H9 (cell line): ENCODE measurements around the gene BLOC1S1. TPM values are rescaled to one million over a fixed set of nuclear protein-coding genes. Genes with fewer than 3 reads are reported as not detected.
A peak's percentile ranks its signal among the peaks of the same experiment; 100 is the strongest.

ENCODE experiments used
- DNase-seq: peaks from one replicate; pipeline ENCODE4 v3.0.0-alpha.2; 2017
- H2AFZ ChIP-seq: one replicate; pipeline ENCODE4 v1.6.1; 2013; ENCODE audit warnings: mild to moderate bottlenecking, low read length, control low read depth, moderate library complexity
- H2AK5ac ChIP-seq: 2 replicates; pipeline ENCODE4 v1.6.1; 2013; ENCODE audit warnings: low read length, control low read depth, mixed read lengths; ENCODE audit not compliant: insufficient read length
- H2BK120ac ChIP-seq: one replicate; pipeline ENCODE4 v1.6.1; 2013; ENCODE audit warnings: low read depth, mild to moderate bottlenecking, low read length, control low read depth, inconsistent platforms; ENCODE audit not compliant: poor library complexity, severe bottlenecking
- H2BK12ac ChIP-seq: 2 replicates; pipeline ENCODE4 v1.6.1; 2013; ENCODE audit warnings: low read length, control low read depth, mixed read lengths, low read depth; ENCODE audit not compliant: insufficient read length
- H2BK15ac ChIP-seq: 2 replicates; pipeline ENCODE4 v1.6.1; 2013; ENCODE audit warnings: low read depth, low read length, control low read depth
- H2BK20ac ChIP-seq: one replicate; pipeline ENCODE4 v1.6.1; 2013; ENCODE audit warnings: low read depth, mild to moderate bottlenecking, low read length, control low read depth, inconsistent platforms; ENCODE audit not compliant: poor library complexity, severe bottlenecking
- H2BK5ac ChIP-seq: 2 replicates; pipeline ENCODE4 v1.6.1; 2013; ENCODE audit warnings: low read length, control low read depth, mixed read lengths; ENCODE audit not compliant: insufficient read length
- H3K14ac ChIP-seq: 2 replicates; pipeline ENCODE4 v1.6.1; 2013; ENCODE audit warnings: low read length, control low read depth; ENCODE audit not compliant: insufficient read depth
- H3K18ac ChIP-seq: 2 replicates; pipeline ENCODE4 v1.6.1; 2013; ENCODE audit warnings: low read depth, mild to moderate bottlenecking, mixed read lengths, low read length, control low read depth; ENCODE audit not compliant: insufficient read length
- H3K23ac ChIP-seq: 2 replicates; pipeline ENCODE4 v1.6.1; 2013; ENCODE audit warnings: low read length, control low read depth, mixed read lengths, low read depth; ENCODE audit not compliant: insufficient read length
- H3K23me2 ChIP-seq: 2 replicates; pipeline ENCODE4 v1.6.1; 2013; ENCODE audit warnings: low read depth, mild to moderate bottlenecking, mixed read lengths, low read length, control low read depth; ENCODE audit not compliant: insufficient read length, poor library complexity, severe bottlenecking
- H3K27ac ChIP-seq: 2 replicates; pipeline ENCODE4 v1.5.1; 2013; ENCODE audit warnings: low read length, control low read depth, mixed read lengths, low read depth; ENCODE audit not compliant: insufficient read length
- H3K27me3 ChIP-seq: 2 replicates; pipeline ENCODE4 v1.6.1; 2013; ENCODE audit warnings: low read length, control low read depth, inconsistent platforms; ENCODE audit not compliant: insufficient read depth
- H3K4ac ChIP-seq: 2 replicates; pipeline ENCODE4 v1.6.1; 2013; ENCODE audit warnings: low read depth, mild to moderate bottlenecking, control low read depth, inconsistent platforms, low read length, moderate library complexity
- H3K4me1 ChIP-seq: 2 replicates; pipeline ENCODE4 v1.6.1; 2013; ENCODE audit warnings: low read length, control low read depth, inconsistent platforms; ENCODE audit not compliant: insufficient read depth
- H3K4me2 ChIP-seq: 2 replicates; pipeline ENCODE4 v1.6.1; 2013; ENCODE audit warnings: low read length, control low read depth, mixed read lengths; ENCODE audit not compliant: insufficient read length, insufficient read depth
- H3K56ac ChIP-seq: 2 replicates; pipeline ENCODE4 v1.6.1; 2013; ENCODE audit warnings: low read depth, mild to moderate bottlenecking, mixed read lengths, low read length, control low read depth; ENCODE audit not compliant: insufficient read length
- H3K79me1 ChIP-seq: 2 replicates; pipeline ENCODE4 v1.6.1; 2013; ENCODE audit warnings: low read depth, mild to moderate bottlenecking, moderate library complexity, low read length, control low read depth, inconsistent platforms; ENCODE audit not compliant: insufficient read depth, poor library complexity, severe bottlenecking
- H3K79me2 ChIP-seq: 2 replicates; pipeline ENCODE4 v1.6.1; 2013; ENCODE audit warnings: low read length, control low read depth, inconsistent platforms; ENCODE audit not compliant: insufficient read depth
- H3K9ac ChIP-seq: 2 replicates; pipeline ENCODE4 v1.6.1; 2013; ENCODE audit warnings: low read length, control low read depth, mixed read lengths; ENCODE audit not compliant: insufficient read length; ENCODE audit errors: extremely low read depth
- H3K9me3 ChIP-seq: one replicate; pipeline ENCODE4 v1.6.1; 2013; ENCODE audit warnings: low read depth, low read length, inconsistent platforms; ENCODE audit not compliant: control insufficient read depth
- H3T11ph ChIP-seq: one replicate; pipeline ENCODE4 v1.6.1; 2013; ENCODE audit warnings: mild to moderate bottlenecking, low read length, control low read depth, inconsistent platforms
- H4K20me1 ChIP-seq: one replicate; pipeline ENCODE4 v1.6.1; 2013; ENCODE audit not compliant: control insufficient read depth, insufficient read length, insufficient read depth
- H4K5ac ChIP-seq: 2 replicates; pipeline ENCODE4 v1.6.1; 2013; ENCODE audit warnings: low read depth, mild to moderate bottlenecking, mixed read lengths, low read length, control low read depth; ENCODE audit not compliant: insufficient read length
- H4K8ac ChIP-seq: replicated peaks from 2 replicates; pipeline ENCODE4 v1.6.1; 2013; ENCODE audit warnings: low read length, control low read depth, mixed read lengths, low read depth; ENCODE audit not compliant: insufficient read length
- H4K91ac ChIP-seq: 2 replicates; pipeline ENCODE4 v1.6.1; 2013; ENCODE audit warnings: low read depth, mild to moderate bottlenecking, moderate library complexity, mixed read lengths, low read length, control low read depth; ENCODE audit not compliant: insufficient read length
- H3K27ac Mint-ChIP-seq, 3 experiments: 2 replicates in 2 of 3; 3 replicates in 1 of 3; pipeline ENCODE4 v1.8.0; 2020 to 2021; ENCODE audit warnings: mixed read lengths in 3 of 3, mild to moderate bottlenecking in 1 of 3, moderate library complexity in 1 of 3
- H3K27me3 Mint-ChIP-seq: 2 replicates; pipeline ENCODE4 v1.8.0; 2021; ENCODE audit warnings: low read depth, mild to moderate bottlenecking, moderate library complexity, mixed read lengths
- H3K36me3 Mint-ChIP-seq, 3 experiments: 2 replicates in 2 of 3; 3 replicates in 1 of 3; pipeline ENCODE4 v1.8.0; 2020 to 2021; ENCODE audit warnings: low read depth in 3 of 3, mixed read lengths in 3 of 3; ENCODE audit not compliant: insufficient read depth in 1 of 3
- H3K4me1 Mint-ChIP-seq, 2 experiments: 2 replicates each; pipeline ENCODE4 v1.8.0; 2020; ENCODE audit warnings: mixed read lengths in 2 of 2
- H3K4me3 Mint-ChIP-seq, 2 experiments: 2 replicates in 1 of 2; 3 replicates in 1 of 2; pipeline ENCODE4 v1.8.0; 2020 to 2021; ENCODE audit warnings: mild to moderate bottlenecking in 2 of 2, mixed read lengths in 2 of 2, moderate library complexity in 1 of 2
- H3K9me3 Mint-ChIP-seq, 2 experiments: 2 replicates in 1 of 2; 3 replicates in 1 of 2; pipeline ENCODE4 v1.8.0; 2020; ENCODE audit warnings: mild to moderate bottlenecking in 2 of 2, mixed read lengths in 2 of 2, moderate library complexity in 1 of 2
- CTCF ChIP-seq: fragments of 200-600 bp; sonication (generic); conservative IDR thresholded peaks from 3 replicates; pipeline ENCODE4 v1.8.0; 2021; ENCODE audit warnings: antibody characterized with exemption, mild to moderate bottlenecking
- WGBS: extraction: QIAGEN DNeasy Blood & Tissue Kit; methylation state at CpG from one replicate; pipeline ENCODE4 v1.1.7; 2013; ENCODE audit warnings: missing lambda C conversion rate, low lambda C conversion rate, mixed read lengths; ENCODE audit not compliant: insufficient read length; ENCODE audit errors: extremely low coverage; 5-methylcytosine and 5-hydroxymethylcytosine counted together
- total RNA-seq: library from RNA; stranded (reverse); gene quantifications from 2 replicates; pipeline ENCODE4 v1.2.1, GENCODE V29; 2021

BLOC1S1 gene
- total RNA-seq, 1 experiment from 2014 or later: 108 TPM

GRCh38 chr12:55713721-55714120 lies 2.1 kb upstream of the BLOC1S1 start:
- Histone ChIP-seq H4K91ac (no peak overlapping the region), H3K14ac (no peak overlapping the region), H2BK15ac (no peak overlapping the region), H4K5ac (no peak overlapping the region), H3K23ac (no peak overlapping the region), H3K27ac (no peak overlapping the region), H3K27me3 (no peaks in the 10 kb centered on the region; the same call in 1 of the 2 replicates), H3K4me2 (no peak overlapping the region), H3K56ac (no peak overlapping the region), H3K4ac (no peak overlapping the region), H2BK20ac (no peak overlapping the region), H3K79me2 (no peaks in the 10 kb centered on the region), H3K23me2 (peaks cover 9% of the 10 kb centered on the region), H2BK12ac (no peak overlapping the region), H2BK120ac (no peak overlapping the region), H3K18ac (no peak overlapping the region), H4K8ac (no peak overlapping the region), H2AK5ac (no peak overlapping the region), H3K4me1 (peaks cover 14% of the 10 kb centered on the region; the same call in 1 of the 2 replicates), H3K79me1 (no peaks in the 10 kb centered on the region), H3K9ac (no peak overlapping the region), H3K9me3 (no peaks in the 10 kb centered on the region), H4K20me1 (no peaks in the 10 kb centered on the region), H3T11ph (no peak overlapping the region), H2AFZ (no peak overlapping the region), H2BK5ac (no peak overlapping the region)
- Mint-ChIP-seq H3K9me3 (peaks cover 0 to 3% of the 10 kb centered on the region in 2 experiments; a peak in 3 of 5 replicates), H3K27ac (no peak overlapping the region), H3K4me3 (0 out of 5 replicates have a peak overlapping the region, but pooled peaks of 1 of the 2 experiments have one; percentile 1), H3K36me3 (peaks cover 0 to under 1% (median 0%) of the 10 kb centered on the region in 3 experiments; a peak in 2 of 7 replicates), H3K27me3 (peaks cover 33% of the 10 kb centered on the region), H3K4me1 (peaks cover 38 to 40% of the 10 kb centered on the region in 2 experiments)
- no CpG with 5 or more reads among the region's 2 CpGs for WGBS
- no peak for TF ChIP-seq CTCF
- DNase-seq: no peak
